ENCODE data around the gene MORF4L2. TPM values are rescaled to one million over a fixed set of nuclear protein-coding genes. Genes with fewer than 3 reads are reported as not detected.

MORF4L2 gene
- total and polyA plus RNA-seq, 2 donors (not counting 1 experiment from before 2014, with no cell fraction given), result 69.3 to 103 TPM

Other genes starting within 250 kb of the MORF4L2 start
- 0.36 and 0.67 TPM in 2 replicates for gene RAB40A, start 167.2 kb downstream of the MORF4L2 start, total RNA-seq
- 0.07 and 0.15 TPM in 2 replicates for gene RAB40A, start 167.2 kb downstream of the MORF4L2 start, polyA plus RNA-seq
- gene TCEAL4, start 101.2 kb downstream of the MORF4L2 start, total RNA-seq, result 22.4 and 23.1 TPM in 2 replicates
- gene TCEAL4, start 101.2 kb downstream of the MORF4L2 start, polyA plus RNA-seq, result 3.0 and 6.5 TPM in 2 replicates
- gene TCEAL3, start 78.7 kb downstream of the MORF4L2 start, total RNA-seq, result 6.7 and 8.3 TPM in 2 replicates
- 1.3 and 9.7 TPM in 2 replicates for gene TCEAL3, start 78.7 kb downstream of the MORF4L2 start, polyA plus RNA-seq
- 15.1 and 16.7 TPM in 2 replicates for gene TCEAL1, start 57.7 kb downstream of the MORF4L2 start, total RNA-seq
- gene TCEAL1, start 57.7 kb downstream of the MORF4L2 start, polyA plus RNA-seq, result 12.5 and 13.4 TPM in 2 replicates
- 0.44 TPM in 1 of 2 replicates, not detected in the other for gene TMEM31, start 24.2 kb upstream of the MORF4L2 start, total RNA-seq
- 0.23 and 0.25 TPM in 2 replicates for gene TMEM31, start 24.2 kb upstream of the MORF4L2 start, polyA plus RNA-seq
- not detected in 2 replicates for gene PLP1, start 90.1 kb upstream of the MORF4L2 start, total RNA-seq
- not detected in 2 replicates for gene PLP1, start 90.1 kb upstream of the MORF4L2 start, polyA plus RNA-seq
- gene RAB9B, start 145.6 kb upstream of the MORF4L2 start, total RNA-seq, result 0.44 and 0.75 TPM in 2 replicates
- 0.23 and 0.43 TPM in 2 replicates for gene RAB9B, start 145.6 kb upstream of the MORF4L2 start, polyA plus RNA-seq